SU-DHL-6 (cell line): ENCODE data around the gene RASGRF2.

Source experiments
- H2AFZ ChIP-seq: fragments of 200-600 bp; sonication (generic); 2 replicates; pipeline ENCODE4 v1.6.1; 2014; ENCODE audit warnings: low read depth, mild to moderate bottlenecking, moderate library complexity, mixed read lengths, antibody characterized with exemption, low read length; ENCODE audit not compliant: severe bottlenecking
- H3F3A ChIP-seq: fragments of 200-600 bp; shearing (Covaris generic); 2 replicates; pipeline ENCODE4 v1.6.0; 2016; ENCODE audit warnings: antibody characterized with exemption, mild to moderate bottlenecking; ENCODE audit not compliant: insufficient read depth
- H3K27ac ChIP-seq: fragments of 200-600 bp; sonication (generic); 2 replicates; pipeline ENCODE4 v1.5.1; 2016; ENCODE audit warnings: low read depth, mild to moderate bottlenecking, low read length, moderate library complexity, mixed read lengths
- H3K27me3 ChIP-seq: fragments of 200-600 bp; sonication (generic), shearing (Covaris generic); 2 replicates; pipeline ENCODE4 v1.6.0; 2014; ENCODE audit warnings: mild to moderate bottlenecking, low read length
- H3K36me3 ChIP-seq: fragments of 200-600 bp; sonication (generic); 2 replicates; pipeline ENCODE4 v1.6.1; 2014; ENCODE audit warnings: mild to moderate bottlenecking, low read length, mixed read lengths
- H3K4me2 ChIP-seq: fragments of 300-600, 200-600 bp; shearing (Covaris generic), sonication (generic); 2 replicates; pipeline ENCODE4 v1.6.0; 2014; ENCODE audit warnings: low read length, low read depth, mild to moderate bottlenecking; ENCODE audit not compliant: poor library complexity, severe bottlenecking
- H3K4me3 ChIP-seq: fragments of 200-600 bp; sonication (generic); 2 replicates; pipeline ENCODE4 v1.5.1; 2014; ENCODE audit warnings: antibody characterized with exemption, low read length, mild to moderate bottlenecking, mixed read lengths; ENCODE audit not compliant: insufficient read depth, poor library complexity, severe bottlenecking
- H3K79me2 ChIP-seq: fragments of 200-600 bp; sonication (generic); 2 replicates; pipeline ENCODE4 v1.6.1; 2014; ENCODE audit warnings: mild to moderate bottlenecking, low read length, moderate library complexity; ENCODE audit not compliant: insufficient read depth
- H3K9ac ChIP-seq: fragments of 200-600 bp; sonication (generic); 2 replicates; pipeline ENCODE4 v1.7.0; 2014; ENCODE audit warnings: mild to moderate bottlenecking, low read length
- H3K9me2 ChIP-seq: fragments of 200-600 bp; sonication (generic); replicated peaks from 2 replicates; pipeline ENCODE4 v1.6.1; 2014; ENCODE audit warnings: low read length; ENCODE audit not compliant: insufficient read depth
- H3K9me3 ChIP-seq: fragments of 200-600 bp; sonication (generic); 2 replicates; pipeline ENCODE4 v1.6.1; 2014; ENCODE audit warnings: low read length, mixed read lengths; ENCODE audit not compliant: insufficient read depth
- H4K20me1 ChIP-seq: fragments of 200-600 bp; sonication (generic); 2 replicates; pipeline ENCODE4 v1.6.1; 2014; ENCODE audit warnings: low read depth, mild to moderate bottlenecking, antibody characterized with exemption, low read length, moderate library complexity, mixed read lengths
- CTCF ChIP-seq: fragments of 200-600 bp; sonication (generic); IDR thresholded peaks from one replicate; pipeline ENCODE4 v1.5.1; 2017; ENCODE audit warnings: antibody characterized with exemption, mild to moderate bottlenecking, low read length, moderate library complexity; ENCODE audit not compliant: insufficient read depth, poor library complexity, severe bottlenecking
- EZH2phosphoT487 ChIP-seq: fragments of 200-600 bp; sonication (generic), shearing (Covaris generic); conservative IDR thresholded peaks from 2 replicates; pipeline ENCODE4 v1.6.1; 2018; ENCODE audit warnings: mild to moderate bottlenecking, antibody characterized with exemption, low read length, moderate library complexity, mixed read lengths

The RASGRF2 gene

GRCh38 chr5:81162501-81162900 is 202.3 kb downstream of the RASGRF2 start:
- H4K20me1 ChIP-seq, result no peaks in the 10 kb centered on the region
- H3K9me3 ChIP-seq, result no peaks in the 10 kb centered on the region
- H3K36me3 ChIP-seq, result no peaks in the 10 kb centered on the region
- H3K27ac ChIP-seq, result no peak overlapping the region
- H3K9ac ChIP-seq, result no peak overlapping the region
- no peak overlapping the region for H3K4me2 ChIP-seq
- H3K9me2 ChIP-seq, result no peaks in the 10 kb centered on the region
- H2AFZ ChIP-seq, result no peak overlapping the region
- TF ChIP-seq EZH2phosphoT487 (no peak), CTCF (no peak)
- H3F3A ChIP-seq, result no peaks in the 10 kb centered on the region
- no peaks in the 10 kb centered on the region for H3K27me3 ChIP-seq
- H3K79me2 ChIP-seq, result no peaks in the 10 kb centered on the region
- no peak overlapping the region for H3K4me3 ChIP-seq

- no peaks in the 10 kb centered on the region for H3F3A ChIP-seq
- H2AFZ ChIP-seq, result no peak overlapping the region
- no peak overlapping the region for H3K4me3 ChIP-seq
- H3K9me3 ChIP-seq, result no peaks in the 10 kb centered on the region
- H3K79me2 ChIP-seq, result no peaks in the 10 kb centered on the region
- no peaks in the 10 kb centered on the region for H3K36me3 ChIP-seq
- H4K20me1 ChIP-seq, result no peaks in the 10 kb centered on the region
- TF ChIP-seq EZH2phosphoT487, result no peak
- no peak for TF ChIP-seq CTCF
- H3K9me2 ChIP-seq, result no peaks in the 10 kb centered on the region
- H3K27me3 ChIP-seq, result no peaks in the 10 kb centered on the region
- H3K4me2 ChIP-seq, result no peak overlapping the region
- H3K27ac ChIP-seq, result no peak overlapping the region
- H3K9ac ChIP-seq, result no peak overlapping the region
Measured at GRCh38 chr5:81163651-81164050, 203.5 kb downstream of the RASGRF2 start.

DNA sequence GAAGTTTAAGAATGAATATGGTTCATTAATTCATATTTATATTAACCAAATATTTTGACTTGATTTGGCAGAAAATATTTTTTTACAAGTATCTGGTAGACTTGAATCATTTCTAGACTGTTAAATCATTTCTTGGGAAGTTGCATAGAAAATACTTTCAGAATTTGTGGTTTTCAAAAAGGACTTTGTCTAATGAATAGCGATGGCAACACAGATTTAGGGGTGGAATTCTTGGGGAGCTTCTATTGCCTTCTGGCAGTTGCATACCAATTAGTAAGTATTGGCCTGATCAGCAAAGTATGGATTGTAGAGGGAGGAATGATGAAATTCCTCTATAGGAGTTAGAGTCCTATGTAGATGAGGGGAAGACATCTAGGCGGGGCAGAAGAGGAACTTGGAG is 204.3 kb downstream of the RASGRF2 start:
- no peaks in the 10 kb centered on the region for H3K9me2 ChIP-seq

More for the DNA sequence above, 204.3 kb downstream of the RASGRF2 start:
- H3K9ac ChIP-seq, result no peak overlapping the region
- H3K79me2 ChIP-seq, result no peaks in the 10 kb centered on the region
- H3K9me3 ChIP-seq, result no peaks in the 10 kb centered on the region
- no peaks in the 10 kb centered on the region for H4K20me1 ChIP-seq
- no peaks in the 10 kb centered on the region for H3K36me3 ChIP-seq
- TF ChIP-seq CTCF (no peak), EZH2phosphoT487 (no peak)
- no peak overlapping the region for H3K4me3 ChIP-seq
- no peak overlapping the region for H3K27ac ChIP-seq
- H2AFZ ChIP-seq, result no peak overlapping the region
- no peaks in the 10 kb centered on the region for H3F3A ChIP-seq
- no peaks in the 10 kb centered on the region for H3K27me3 ChIP-seq
- no peak overlapping the region for H3K4me2 ChIP-seq
